Measurements from ENCODE around the gene UGCG. TPM values are rescaled to one million over a fixed set of nuclear protein-coding genes. Genes with fewer than 3 reads are reported as not detected.

The UGCG gene
- total RNA-seq, 1 experiment from 2014 or later, result 32.6 TPM

DNA sequence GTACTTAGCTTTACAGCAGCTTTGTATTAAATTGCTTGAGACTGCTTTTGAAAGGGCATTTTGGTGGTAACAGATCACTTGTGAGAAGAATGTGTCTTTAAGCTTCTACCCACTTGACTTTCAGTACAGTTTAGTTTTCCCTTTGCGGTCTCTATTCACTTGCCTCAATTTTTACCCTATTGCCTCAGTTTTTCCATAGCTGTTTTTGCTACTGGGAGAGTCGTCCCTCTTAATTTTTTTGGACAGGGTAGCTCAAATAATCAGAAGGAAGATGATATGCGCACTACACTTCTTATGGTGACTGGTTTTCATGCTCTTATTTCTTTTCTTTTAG lies 18.8 kb downstream of the UGCG start (continued):
- TF ChIP-seq, protein P1, sequence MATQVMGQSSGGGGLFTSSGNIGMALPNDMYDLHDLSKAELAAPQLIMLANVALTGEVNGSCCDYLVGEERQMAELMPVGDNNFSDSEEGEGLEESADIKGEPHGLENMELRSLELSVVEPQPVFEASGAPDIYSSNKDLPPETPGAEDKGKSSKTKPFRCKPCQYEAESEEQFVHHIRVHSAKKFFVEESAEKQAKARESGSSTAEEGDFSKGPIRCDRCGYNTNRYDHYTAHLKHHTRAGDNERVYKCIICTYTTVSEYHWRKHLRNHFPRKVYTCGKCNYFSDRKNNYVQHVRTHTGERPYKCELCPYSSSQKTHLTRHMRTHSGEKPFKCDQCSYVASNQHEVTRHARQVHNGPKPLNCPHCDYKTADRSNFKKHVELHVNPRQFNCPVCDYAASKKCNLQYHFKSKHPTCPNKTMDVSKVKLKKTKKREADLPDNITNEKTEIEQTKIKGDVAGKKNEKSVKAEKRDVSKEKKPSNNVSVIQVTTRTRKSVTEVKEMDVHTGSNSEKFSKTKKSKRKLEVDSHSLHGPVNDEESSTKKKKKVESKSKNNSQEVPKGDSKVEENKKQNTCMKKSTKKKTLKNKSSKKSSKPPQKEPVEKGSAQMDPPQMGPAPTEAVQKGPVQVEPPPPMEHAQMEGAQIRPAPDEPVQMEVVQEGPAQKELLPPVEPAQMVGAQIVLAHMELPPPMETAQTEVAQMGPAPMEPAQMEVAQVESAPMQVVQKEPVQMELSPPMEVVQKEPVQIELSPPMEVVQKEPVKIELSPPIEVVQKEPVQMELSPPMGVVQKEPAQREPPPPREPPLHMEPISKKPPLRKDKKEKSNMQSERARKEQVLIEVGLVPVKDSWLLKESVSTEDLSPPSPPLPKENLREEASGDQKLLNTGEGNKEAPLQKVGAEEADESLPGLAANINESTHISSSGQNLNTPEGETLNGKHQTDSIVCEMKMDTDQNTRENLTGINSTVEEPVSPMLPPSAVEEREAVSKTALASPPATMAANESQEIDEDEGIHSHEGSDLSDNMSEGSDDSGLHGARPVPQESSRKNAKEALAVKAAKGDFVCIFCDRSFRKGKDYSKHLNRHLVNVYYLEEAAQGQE (IDR thresholded peaks at IDR 0.05; ENCODE audit: low read depth), result no peak
- TF ChIP-seq CBX3 (IDR thresholded peaks at IDR 0.05; ENCODE audit: low read depth) (no peak), FOSL1 (IDR thresholded peaks at IDR 0.05; ENCODE audit: low read depth) (no peak), POLR2AphosphoS5 (IDR thresholded peaks at IDR 0.05; ENCODE audit: low read depth, low read length) (no peak), EZH2phosphoT487 (IDR thresholded peaks at IDR 0.05; ENCODE audit: borderline replicate concordance) (no peak), EGR1 (IDR thresholded peaks at IDR 0.05; ENCODE audit: low read depth) (no peak), TCF7L2 (IDR thresholded peaks at IDR 0.05; ENCODE audit: borderline replicate concordance, extremely low read depth, insufficient read depth, insufficient read length) (no peak), SIN3A (IDR thresholded peaks at IDR 0.05; ENCODE audit: low read depth) (no peak), CEBPB (IDR thresholded peaks at IDR 0.05; ENCODE audit: low read depth) (no peak), ELF1 (IDR thresholded peaks at IDR 0.05; ENCODE audit: borderline replicate concordance, low read depth) (no peak), SRF (IDR thresholded peaks at IDR 0.05; ENCODE audit: low read depth) (no peak), JUND (IDR thresholded peaks at IDR 0.05) (no peak)
- TF ChIP-seq, protein P2, sequence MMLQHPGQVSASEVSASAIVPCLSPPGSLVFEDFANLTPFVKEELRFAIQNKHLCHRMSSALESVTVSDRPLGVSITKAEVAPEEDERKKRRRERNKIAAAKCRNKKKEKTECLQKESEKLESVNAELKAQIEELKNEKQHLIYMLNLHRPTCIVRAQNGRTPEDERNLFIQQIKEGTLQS (IDR thresholded peaks at IDR 0.05), result no peak
- TF ChIP-seq, protein P3, sequence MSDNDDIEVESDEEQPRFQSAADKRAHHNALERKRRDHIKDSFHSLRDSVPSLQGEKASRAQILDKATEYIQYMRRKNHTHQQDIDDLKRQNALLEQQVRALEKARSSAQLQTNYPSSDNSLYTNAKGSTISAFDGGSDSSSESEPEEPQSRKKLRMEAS (IDR thresholded peaks at IDR 0.05), result no peak

DNA sequence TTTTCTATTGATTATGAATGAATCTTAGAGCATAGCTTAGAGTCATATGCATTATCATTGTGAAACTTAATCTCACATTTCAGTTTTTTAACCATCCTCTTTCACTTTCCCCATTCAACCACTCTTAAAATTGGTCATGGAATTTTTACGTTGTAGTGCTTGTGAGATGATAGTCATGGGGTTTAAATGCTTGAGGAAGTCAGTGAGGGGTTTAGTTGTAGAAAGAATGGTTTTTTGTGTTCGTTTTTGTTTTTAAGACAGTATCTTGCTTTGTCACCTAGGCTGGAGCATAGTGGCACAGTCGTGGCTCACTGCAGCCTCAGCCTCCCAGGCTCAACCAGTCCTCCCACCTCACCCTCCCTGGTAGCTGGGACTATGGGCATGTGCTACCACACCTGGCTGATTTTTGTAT lies 19.6 kb downstream of the UGCG start:
- BruUV-seq (replicated peaks), result TSS peak; percentile 32
- no peak for ATAC-seq

More for the DNA sequence above, 19.6 kb downstream of the UGCG start:
- peaks cover 96% of the 10 kb centered on the region for H3K79me2 ChIP-seq (ENCODE audit: insufficient read depth, low read length)
- no peak for DNase-seq (ENCODE audit: low read depth, low spot score)
- H4K20me1 ChIP-seq (ENCODE audit: insufficient read depth), result peaks cover 3% of the 10 kb centered on the region; the same call in 1 of the 2 replicates
- no peaks in the 10 kb centered on the region for H3K27me3 ChIP-seq (ENCODE audit: insufficient read depth, low read length)
- no peaks in the 10 kb centered on the region for H3K9me2 ChIP-seq (ENCODE audit: insufficient read depth)
- no peak overlapping the region for H3K4me3 ChIP-seq (replicated peaks in 1 of 2; ENCODE audit: low read depth in 1 of 2, low read length in 2 of 2)
- ChIA-PET CTCF (no interaction called here), RAD21 (ENCODE audit: low non-redundant PET in 1 of 2, low total read pairs in 2 of 2, uncharacterized antibody in 2 of 2, unreplicated experiment in 2 of 2) (no interaction called here), POLR2A (no interaction called here)
- H2AFZ ChIP-seq (ENCODE audit: low read depth, low read length, poor library complexity, severe bottlenecking), result no peak overlapping the region
- peaks cover 0 to 6% of the 10 kb centered on the region in 2 experiments; a peak in 1 of 4 replicates for H3K4me1 ChIP-seq (ENCODE audit: control insufficient read depth in 1 of 2, insufficient read depth in 2 of 2, low read length in 2 of 2)
- TF ChIP-seq ELF1 (IDR thresholded peaks at IDR 0.05; ENCODE audit: borderline replicate concordance, low read depth) (no peak), RAD21 (IDR thresholded peaks at IDR 0.05; ENCODE audit: low read depth) (no peak), EZH2phosphoT487 (IDR thresholded peaks at IDR 0.05; ENCODE audit: borderline replicate concordance) (no peak), FOSL1 (IDR thresholded peaks at IDR 0.05; ENCODE audit: low read depth) (no peak), SIN3A (IDR thresholded peaks at IDR 0.05; ENCODE audit: low read depth) (no peak), POLR2A (IDR thresholded peaks at IDR 0.05; ENCODE audit: borderline replicate concordance, extremely low read depth, insufficient read depth, insufficient read length) (no peak), YY1 (IDR thresholded peaks at IDR 0.05; ENCODE audit: extremely low read depth, insufficient replicate concordance, low read depth, low read length) (no peak), EZH2 (IDR thresholded peaks at IDR 0.05) (no peak), TCF7L2 (IDR thresholded peaks at IDR 0.05; ENCODE audit: borderline replicate concordance, extremely low read depth, insufficient read depth, insufficient read length) (no peak), ZFX (IDR thresholded peaks at IDR 0.05) (no peak), POLR2AphosphoS5 (IDR thresholded peaks at IDR 0.05; ENCODE audit: low read depth, low read length) (no peak), SRF (IDR thresholded peaks at IDR 0.05; ENCODE audit: low read depth) (no peak)
- TF ChIP-seq, protein P3 (IDR thresholded peaks at IDR 0.05), result no peak
- TF ChIP-seq, protein P2 (IDR thresholded peaks at IDR 0.05), result no peak
- no peak overlapping the region for H3K27ac ChIP-seq (ENCODE audit: low read depth, low read length)
- H3K9ac ChIP-seq (ENCODE audit: low read length), result no peak overlapping the region
- H3K9me3 ChIP-seq (ENCODE audit: control insufficient read depth in 1 of 2, insufficient read depth in 1 of 2, low read depth in 1 of 2, low read length in 2 of 2), result no peaks in the 10 kb centered on the region
- H3K4me2 ChIP-seq (ENCODE audit: low read length), result no peak overlapping the region
- H3K36me3 ChIP-seq (ENCODE audit: control insufficient read depth in 1 of 2, insufficient read depth in 2 of 2, low read length in 2 of 2), result peaks cover 0 to 10% of the 10 kb centered on the region in 2 experiments; a peak in 2 of 4 replicates
- intact Hi-C loops (cut with micrococcal nuclease), result no loop called here
